GM19372 (cell line): Measurements from ENCODE around the gene TNFAIP8L1.
"Not testable (repeated sequence)": the region's sequence is repeated elsewhere in the genome, so short reads cannot be mapped to it uniquely, and the experiment has no call there.

Experiments
- ATAC-seq: cut with Tn5 transposase; IDR thresholded peaks from one replicate; pipeline ENCODE4 v1.9.1; 2021; ENCODE audit warnings: mild to moderate bottlenecking, low read depth, moderate library complexity; ENCODE audit not compliant: unreplicated experiment

The TNFAIP8L1 gene

DNA sequence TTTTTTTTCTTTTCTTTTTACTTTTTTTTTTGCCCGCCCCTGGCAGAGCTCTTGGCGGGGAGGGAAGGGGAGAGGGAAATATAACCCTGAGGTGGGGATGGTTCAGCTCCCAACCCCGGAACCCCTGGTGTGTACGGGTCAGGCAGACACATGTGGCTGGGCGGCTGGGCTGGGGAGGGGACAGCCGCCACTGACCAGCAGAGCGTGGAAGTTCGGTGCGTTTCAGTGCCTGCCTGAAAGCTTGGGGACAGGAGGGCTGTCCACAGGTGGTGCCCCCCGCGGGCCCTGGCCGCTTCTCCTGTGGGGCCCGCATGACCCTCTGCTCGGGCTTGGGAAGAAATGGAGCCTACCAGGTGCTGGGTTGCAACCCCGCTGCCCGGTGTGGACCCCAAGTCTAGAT lies 36.0 kb downstream of the TNFAIP8L1 start:
- no peak for ATAC-seq

DNA sequence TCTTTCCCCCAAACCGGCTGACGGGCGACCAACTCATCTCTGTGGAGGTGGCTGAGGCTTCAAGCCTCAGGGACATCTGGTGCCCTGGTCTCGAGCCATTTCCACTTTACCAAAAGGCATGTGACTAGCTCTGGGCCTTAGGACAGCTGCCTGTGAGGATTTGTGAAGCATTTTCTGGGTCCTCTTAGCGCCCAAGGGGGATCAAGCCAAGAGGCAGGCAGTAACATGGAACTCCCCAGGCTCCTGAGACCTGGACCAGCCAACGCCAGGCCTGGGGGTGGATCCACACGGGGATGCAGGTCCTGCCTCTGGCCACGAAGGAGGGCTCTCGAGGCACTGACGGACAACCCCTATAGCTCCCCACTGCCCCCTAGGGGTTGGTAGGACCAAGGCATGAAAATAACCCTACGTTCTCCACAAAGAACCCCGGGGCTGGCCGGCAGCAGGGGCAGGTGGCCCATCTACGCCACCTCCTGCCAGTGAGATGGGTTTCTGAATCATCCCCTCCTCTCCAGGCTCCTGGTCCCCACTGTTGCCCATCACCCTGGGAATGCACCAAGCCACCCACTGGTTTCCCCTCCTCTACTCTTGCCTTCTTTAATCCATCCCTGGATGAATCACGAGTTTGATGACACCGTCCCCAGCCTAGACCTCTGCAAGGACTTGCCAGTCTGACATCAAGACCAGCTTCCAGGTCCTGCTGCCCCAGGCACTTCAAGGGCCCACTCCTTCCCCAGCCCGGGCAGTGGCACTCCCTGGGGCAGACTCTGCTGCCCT lies 37.8 kb downstream of the TNFAIP8L1 start:
- ATAC-seq: no peak

DNA sequence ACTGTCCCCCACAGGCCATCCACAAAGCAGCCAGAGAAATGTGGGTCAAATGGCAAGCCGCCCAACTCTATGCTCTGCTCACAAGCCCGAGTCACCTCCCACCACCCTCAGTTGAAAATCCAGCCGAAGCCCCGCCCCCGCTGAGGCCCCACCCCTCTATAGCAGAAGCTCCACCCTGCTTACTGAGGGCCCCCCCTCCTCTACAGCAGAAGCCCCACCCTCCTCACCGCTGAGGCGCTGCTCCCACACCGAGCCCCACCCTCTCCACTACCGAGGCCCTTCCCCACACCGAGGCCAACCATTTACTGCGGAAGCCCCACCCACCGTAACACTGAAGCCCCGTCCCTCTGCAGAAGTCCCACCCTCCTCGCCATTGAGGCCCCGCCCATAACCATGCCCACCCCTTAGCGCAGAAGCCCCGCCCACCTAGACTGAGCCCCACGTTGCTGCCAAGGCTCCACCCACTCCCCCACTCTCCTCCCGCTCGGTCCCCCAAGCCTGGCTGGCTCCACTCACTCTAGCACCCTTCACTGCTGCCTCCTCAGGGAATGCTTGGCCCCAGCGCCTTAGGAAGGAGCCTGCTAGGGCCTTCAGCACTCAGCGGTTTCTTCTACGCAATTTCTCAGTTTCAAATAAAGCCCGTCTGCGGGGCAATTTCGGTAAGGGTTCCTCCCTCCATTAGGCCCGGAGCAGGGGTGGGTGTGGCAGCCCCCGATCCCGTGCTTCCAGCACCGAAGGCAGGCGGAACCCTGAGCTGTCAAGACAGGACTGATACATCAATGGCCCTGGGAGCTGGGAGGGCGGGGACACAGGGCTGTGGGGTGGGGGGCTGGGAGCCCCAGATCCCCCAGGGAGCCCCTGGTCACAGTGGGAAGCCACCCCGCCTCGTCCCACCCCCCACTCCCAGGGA lies 39.8 kb downstream of the TNFAIP8L1 start:
- ATAC-seq: no peak

DNA sequence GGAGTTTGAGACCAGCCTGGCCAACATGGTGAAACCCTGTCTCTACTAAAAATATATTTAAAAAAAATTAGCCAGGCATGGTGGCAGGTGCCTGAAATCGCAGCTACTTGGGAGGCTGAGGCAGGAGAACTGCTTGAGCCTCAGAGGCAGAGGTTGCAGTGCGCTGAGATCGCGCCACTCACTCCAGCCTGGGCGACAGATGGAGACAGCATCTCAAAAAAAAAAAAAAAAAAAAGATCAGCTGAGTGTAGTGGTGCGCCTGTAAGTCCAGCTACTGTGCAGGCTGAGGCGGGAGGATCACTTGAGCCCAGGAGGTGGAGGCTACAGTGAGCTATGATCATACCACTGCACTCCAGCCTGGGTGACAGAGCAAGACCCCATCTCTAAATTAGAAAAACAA lies 40.7 kb downstream of the TNFAIP8L1 start:
- not testable (repeated sequence) for ATAC-seq

DNA sequence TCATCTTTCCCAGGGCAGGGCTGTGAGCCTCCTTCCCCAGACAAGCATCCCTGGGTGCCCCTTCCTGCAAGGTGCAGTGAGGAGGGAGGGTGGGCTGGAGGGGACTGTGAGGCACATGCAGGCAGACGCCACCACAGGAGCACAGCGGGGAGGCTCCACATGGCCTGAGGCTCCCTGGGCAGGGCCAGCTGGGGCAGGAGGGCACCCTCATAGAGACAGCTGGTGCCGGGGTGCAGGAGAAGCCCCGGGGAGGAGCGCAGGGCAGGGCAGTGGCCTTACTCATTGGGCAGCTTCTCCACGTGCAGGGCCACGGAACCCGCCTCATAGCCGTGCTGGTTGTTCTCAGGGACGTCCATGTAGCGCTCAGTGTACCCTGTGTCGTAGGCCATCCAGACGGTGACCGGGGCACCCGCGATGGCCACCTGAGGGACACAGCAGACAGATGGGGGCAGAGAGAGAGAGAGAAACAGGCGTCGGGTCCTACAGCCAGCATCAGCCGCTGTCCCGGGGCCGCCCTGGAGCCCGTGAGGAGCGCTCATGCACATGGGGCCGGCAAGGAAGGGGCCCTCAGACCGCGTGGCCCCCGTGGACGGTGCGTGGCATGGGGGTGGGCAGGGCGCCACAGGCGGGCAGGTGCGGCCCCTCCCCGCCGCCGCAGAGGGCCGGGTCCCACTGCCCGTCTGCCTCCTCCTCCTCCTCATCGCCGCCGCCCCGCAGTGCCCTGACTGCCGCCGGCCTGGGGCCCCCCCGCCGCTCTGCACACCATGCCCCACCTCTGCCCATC lies 43.3 kb downstream of the TNFAIP8L1 start:
- no peak for ATAC-seq

DNA sequence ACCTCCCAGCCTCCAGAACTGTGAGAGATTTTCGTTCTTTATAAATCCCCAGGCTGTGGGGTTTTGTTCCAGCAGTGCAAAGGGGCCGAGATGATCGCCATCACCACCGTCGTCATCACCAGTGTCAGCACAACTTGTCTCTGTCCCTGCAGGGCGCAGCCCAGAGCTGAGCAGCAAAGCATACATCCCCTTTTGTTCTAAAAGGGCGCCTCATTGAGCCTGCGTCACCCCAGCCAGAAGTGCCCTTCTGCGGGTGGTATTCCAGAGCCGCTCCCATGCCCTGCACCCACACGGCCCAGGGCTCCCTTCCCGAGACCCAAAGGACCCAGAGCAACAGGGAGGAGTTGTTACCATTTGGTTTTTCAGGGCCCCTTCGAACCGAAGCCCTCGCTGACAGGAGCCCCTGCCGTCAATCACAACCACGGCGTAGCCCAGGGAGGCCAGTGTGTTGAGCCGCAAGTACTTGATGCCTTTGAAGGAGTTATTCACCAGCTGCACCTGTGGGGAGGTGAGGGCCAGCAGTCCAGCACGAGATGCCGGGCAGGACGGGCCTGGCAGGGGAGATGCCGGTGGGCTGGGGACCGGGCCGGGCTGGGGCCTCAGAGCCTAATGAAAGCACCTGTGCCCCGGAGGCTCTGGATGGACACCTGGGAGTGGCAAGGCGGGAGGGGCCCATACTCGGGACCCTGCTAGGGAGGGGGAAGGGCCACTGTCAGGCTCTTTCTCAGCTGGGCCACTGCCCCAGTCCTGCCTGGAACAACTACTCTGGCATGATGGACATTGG lies 45.2 kb downstream of the TNFAIP8L1 start:
- ATAC-seq: no peak

DNA sequence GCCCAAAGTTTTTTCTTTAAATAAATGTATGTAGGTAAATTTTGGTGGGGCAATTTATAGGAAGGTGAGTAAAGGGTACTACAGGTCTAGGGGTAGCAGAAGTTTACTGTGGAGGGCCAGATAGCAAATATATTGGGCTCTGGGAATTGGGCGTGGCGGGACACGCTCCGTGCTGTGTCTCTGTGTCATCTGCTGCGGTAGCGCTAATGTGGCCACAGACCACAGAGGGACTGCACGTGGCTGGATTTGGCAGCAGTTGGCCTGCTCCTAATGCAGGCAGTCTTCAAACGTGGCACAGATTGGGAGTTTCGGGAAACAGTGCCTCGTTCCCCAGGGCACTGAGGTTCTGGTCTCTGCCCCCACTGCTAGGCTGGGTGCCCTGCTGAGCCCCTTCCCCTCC lies 47.4 kb downstream of the TNFAIP8L1 start:
- ATAC-seq: no peak

DNA sequence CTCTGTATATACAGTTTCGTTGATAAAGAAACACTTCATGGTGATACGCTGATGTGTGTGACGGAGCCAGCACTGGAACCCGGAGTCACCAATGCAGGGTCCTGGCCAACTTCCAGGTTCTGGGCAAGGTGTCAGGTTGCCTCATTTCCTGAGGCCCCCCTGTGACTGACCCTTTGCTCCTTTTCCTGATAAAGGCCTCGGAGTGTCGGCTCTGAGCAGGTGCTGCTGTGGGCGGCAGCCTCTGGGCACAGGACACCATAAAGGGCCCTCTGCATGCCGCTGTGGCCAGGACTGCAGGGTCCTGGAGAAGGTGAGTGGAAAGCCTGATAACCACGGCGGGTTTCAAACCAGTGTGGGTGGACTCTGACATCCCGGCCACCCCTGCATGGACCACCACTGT lies 48.1 kb downstream of the TNFAIP8L1 start:
- no peak for ATAC-seq

DNA sequence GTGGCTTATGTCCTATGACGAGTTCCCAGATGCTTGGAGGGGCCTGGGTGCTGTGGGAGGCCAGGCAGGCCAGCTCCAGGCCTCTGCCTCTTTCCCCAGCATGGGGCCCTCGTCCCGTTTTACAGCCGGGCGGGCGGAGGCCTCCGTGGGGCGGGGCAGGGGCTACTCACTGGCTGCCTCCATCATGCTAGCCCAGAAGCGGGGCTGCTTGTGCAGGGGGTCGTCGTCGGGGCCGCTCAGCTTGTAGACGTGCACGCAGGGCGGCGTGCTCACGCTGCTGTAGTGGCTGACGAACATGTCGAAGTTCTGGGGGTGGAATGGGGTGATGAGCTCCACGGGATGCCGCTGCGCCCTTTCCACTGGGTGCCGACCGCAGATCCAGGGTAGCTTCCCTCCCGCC lies 49.3 kb downstream of the TNFAIP8L1 start:
- ATAC-seq: no peak

DNA sequence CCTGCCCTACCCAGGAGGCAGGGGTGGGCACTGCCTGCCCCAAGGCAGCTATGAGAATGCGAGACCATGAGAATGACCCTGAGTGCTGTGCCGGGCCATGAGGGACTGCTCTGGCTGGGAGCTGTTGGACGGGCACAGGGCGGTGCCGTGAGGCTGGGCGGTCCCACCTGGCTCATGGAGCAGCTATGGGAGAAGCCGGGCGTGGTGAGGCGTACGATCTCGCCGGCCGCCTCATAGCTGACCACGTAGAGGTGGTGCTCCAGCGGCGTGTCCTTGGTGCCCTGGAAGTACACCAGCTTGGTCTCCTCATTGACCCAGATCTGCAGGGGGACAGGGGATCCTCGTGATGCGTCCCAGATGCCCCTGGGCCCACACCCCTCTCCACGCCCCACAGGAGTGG lies 50.1 kb downstream of the TNFAIP8L1 start:
- ATAC-seq: no peak

DNA sequence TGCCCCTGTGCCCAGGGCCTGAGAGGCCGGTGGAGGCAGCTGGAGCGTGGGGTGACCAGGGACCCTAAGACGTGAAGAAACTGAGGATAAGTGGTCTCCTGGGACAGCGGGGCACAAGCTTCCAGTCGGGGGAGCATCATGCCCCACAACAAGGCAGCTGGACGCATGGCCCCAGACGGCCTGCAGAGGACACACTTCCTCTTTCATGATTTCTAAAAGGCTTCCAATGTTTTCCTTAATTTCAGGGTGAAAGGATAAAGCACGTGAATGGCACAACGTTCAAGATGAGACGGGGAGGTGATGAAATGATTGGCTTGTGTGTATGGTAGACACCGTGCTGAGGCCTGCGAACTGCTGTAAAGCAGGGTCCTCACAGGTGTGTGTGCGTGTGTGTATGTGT lies 51.0 kb downstream of the TNFAIP8L1 start:
- ATAC-seq: no peak

DNA sequence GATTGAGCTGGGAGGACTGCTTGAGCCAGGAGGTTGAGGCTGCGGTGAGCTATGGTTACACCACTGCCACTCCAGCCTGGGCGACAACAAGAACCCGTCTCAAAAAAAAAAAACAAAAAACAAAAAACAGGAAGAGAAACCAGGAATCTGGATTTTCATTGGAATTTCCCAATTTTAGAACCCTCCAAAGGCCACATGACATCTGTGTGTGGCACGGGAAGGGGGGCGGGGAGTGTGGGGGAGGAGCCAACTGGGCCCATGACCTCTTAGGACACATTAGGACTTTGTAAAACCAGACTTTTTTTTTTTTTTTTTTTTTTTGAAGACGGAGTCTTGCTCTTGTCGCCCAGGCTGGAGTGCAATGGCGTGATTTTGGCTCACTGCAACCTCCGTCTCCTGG lies 52.1 kb downstream of the TNFAIP8L1 start:
- ATAC-seq: no peak

DNA sequence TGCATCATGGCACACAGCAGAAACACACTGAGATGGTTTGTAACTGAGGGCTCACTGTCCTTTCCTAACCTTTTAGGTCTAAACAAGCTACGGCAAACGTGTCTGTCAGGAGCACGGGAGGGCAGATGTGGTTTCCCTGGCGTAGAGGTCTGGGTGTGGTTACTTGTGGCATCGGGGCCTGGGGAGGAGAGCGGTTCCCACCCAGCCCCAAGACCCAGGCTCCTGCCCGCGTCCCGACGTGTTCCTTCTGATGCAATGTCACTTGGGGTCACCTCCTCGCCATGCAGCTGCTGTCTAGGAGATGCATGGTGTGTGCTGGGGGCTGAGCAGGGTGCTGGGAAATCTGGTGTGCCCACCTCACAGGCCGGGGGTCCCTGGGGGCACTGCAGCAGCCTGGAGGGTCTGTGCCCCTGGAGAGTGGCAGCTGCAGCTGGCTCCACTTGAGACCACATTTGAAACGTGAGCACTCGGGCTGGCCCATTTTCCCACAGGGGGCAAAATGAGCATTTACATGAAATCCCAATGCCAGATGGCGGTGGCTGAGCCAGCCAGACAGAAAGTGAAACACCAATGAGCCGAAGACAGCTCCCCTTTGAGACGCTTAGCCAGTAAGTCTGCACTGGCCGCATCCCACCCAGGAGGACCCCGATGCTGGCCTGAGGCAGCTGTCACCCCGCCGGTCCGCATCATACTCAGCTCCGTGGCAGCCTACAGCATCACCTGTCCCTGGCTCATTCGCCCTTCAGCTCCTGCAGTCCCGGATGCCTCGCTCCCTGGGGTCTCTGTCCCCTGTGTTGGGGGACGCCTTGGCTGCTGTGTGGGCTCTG lies 53.1 kb downstream of the TNFAIP8L1 start:
- ATAC-seq: no peak

DNA sequence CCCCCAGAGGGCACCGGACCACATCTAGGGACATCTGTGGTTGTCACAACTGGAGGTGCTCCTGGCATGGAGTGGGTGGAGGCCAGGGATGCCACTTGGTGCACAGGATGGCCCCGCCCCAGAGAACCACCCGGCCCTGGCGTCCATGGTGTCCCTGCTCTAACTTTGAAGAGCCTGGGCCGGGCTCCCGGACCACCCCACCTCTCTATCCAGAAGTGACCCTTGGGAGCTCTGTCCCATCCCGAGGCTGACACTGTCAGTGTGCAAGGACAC lies 53.7 kb downstream of the TNFAIP8L1 start:
- ATAC-seq: no peak

DNA sequence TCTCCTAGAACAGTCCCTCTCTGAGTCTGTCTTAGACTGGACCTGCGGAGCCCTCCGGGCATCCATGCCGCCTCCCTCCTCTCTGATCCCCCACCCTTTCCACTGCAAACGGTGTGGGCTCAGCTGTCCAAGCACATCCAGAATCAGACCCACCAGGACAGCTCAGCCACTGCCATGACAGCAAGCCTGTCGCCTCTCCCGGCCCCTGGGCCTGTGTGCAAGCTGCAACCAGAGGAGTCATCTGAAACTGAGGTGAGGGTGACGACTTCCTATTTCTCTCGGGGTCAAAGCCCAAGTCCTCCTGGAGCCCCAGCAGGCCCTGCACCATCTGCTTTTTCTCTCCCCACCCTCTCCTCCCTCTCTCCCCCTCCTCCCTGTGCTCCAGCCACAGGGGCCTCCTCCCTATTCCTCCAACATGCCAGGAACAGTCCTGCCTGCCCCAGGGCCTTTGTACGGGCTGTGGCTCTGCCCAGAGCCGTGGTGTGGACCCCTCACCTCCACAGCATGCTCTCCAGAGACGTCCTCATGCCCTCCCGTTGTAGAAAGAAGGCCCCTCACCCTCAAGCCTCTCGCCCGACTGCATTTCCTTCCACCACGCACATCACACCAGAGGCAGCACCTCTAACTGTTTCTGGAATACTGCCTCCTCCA lies 54.3 kb downstream of the TNFAIP8L1 start:
- ATAC-seq: no peak

DNA sequence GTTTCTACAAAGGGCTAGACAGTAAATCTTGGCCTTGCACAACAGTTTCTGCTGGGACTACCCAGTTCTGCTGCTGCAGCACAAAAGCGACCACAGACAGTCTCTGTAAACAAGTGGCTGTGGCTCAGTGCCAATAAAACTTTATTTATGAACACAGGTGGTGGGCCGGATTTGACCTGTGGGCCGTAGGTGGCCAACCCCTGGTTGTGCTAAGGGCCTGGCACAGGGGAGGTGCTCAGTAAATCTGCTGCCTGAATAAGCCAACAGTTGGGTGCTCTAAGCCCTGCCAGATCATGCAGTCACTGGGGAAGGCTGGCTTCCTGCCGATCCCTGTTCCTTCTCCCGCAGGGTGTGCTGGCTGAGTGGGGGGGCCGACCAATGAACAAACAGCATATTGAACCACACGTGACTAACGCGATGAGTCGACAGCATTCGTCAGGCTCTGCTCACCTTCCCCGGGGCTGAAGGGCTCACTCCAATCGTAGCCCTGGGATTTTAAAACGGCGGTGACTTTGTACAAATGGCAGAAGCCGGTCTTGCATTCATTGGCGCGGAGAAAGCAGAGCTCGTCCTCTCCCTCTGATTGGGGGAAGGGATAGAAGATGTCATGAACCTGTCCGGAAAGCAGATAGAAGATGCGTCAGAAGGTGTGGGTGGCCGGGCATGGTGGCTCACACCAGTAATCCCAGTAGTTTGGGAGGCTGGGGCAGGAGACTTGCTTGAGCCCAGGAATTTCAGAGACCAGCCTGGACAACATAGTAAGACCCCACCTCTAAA lies 55.1 kb downstream of the TNFAIP8L1 start:
- ATAC-seq: no peak

DNA sequence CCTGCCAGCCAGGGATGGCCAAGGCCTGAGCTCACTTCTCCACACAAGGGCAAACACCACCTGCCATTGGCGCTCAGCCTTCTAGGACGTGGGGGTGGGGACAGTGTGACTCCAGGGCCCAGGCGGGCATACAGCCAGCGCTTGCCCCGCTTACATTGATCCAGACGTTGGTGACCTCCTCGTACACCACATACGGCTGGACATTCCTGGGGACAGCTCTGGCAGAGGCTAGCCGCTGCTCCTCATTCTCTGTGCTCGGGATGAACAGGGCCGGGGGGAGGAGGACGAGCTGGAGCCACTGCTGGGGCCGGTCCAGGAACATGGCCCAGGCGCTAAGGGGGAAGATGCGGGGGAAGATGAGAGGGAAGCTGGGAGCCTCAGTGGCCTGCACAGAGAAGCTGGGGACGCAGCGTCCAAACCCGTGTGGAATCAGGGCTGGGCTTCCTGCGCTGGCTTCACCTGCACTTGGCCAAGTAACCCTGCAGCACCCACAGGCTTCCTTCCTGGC lies 56.0 kb downstream of the TNFAIP8L1 start:
- no peak for ATAC-seq

DNA sequence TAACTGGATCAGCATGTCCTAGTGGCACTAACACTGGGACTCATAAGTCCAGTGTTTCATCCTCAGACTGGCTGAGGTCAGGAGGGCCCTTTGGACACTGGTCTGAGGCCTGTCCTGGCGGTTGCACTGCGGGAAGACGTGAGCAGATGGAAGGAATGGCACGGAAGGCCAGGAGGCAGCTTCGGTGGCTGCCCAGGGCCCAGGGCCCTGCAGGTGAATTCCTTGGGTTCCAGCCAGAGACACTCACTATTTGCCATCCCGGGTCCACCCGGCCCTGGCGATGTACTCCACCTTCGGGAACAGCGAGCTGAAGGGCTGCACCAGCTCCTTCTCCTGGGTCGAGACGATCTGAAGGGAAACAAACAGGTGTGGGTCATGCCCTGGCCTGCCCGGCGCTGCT lies 58.0 kb downstream of the TNFAIP8L1 start:
- ATAC-seq: no peak
